Right ventricle myocardium superior (tissue), 1 donor: ENCODE data around the gene PSMB4. TPM values are rescaled to one million over a fixed set of nuclear protein-coding genes. Genes with fewer than 3 reads are reported as not detected.
"Not testable (repeated sequence)": the region's sequence is repeated elsewhere in the genome, so short reads cannot be mapped to it uniquely, and the experiment has no call there.

Experiments
- ATAC-seq: fragments of 200-7000 bp; cut with Tn5 transposase; one replicate; pipeline ENCODE4 v1.9.1; 2020; ENCODE audit warnings: mild to moderate bottlenecking; ENCODE audit not compliant: poor library complexity
- DNase-seq: peaks from one replicate; pipeline ENCODE4 v3.0.0-alpha.2; 2020
- intact Hi-C: fragments of 100-400 bp; cut with DNase I; formaldehyde crosslinking; loops from one replicate; pipeline ENCODE4 v1.11.2; 2022
- long read RNA-seq: library from polyadenylated mRNA; unstranded; transcript quantifications from one replicate; pipeline ENCODE4 v2.0.0, GENCODE V29; 2021
- total RNA-seq: library from RNA; stranded (reverse); fragmentation: NEBNext Ultra II Directional; extraction: Animal tissue kit (Norgen Biotek cat#: 25700); gene quantifications from one replicate; pipeline ENCODE4 v1.2.1, GENCODE V29; 2021
- donor health status: DM: no; HTN: yes; CAD: no; lungs with severe emphysema.

Gene PSMB4
- 177 TPM for total RNA-seq
- long read RNA-seq, transcript PSMB4-201 (7 exons, 964 nt): major isoform, 31 of 38 reads
- long read RNA-seq, partial matches to known transcripts: 3 of 38 reads
- long read RNA-seq, other reads (novel, unspliced or antisense): 4 of 38 reads

- intact Hi-C loops: loop anchor here (5.0 kb wide), 1 partner anchor 97 kb away; no protein-coding TSS in a partner anchor
These were observed at the start of gene PSMB4 for GRCh38 chr1:151399324-151400171. TSS of gene PSMB4 (plus strand) at chr1:151399573. CDS start at chr1:151399588, 15 bp downstream.

DNA sequence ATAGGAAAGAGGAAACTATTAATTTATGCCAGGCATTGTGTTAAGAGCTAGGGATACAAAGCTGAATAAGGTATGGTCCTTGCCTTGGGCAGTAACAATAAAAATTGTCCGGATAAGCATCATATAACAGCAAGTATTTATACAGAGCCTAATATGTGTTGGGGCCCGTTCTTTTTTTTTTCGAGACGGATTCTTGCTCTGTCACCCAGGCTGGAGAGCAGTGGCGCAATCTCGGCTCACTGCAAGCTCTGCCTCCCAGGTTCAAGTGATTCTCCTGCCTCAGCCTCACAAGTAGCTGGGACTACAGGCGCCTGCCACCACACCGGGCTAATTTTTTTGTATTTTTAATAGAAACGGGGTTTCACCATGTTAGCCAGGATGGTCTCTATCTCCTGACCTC is 49.0 kb upstream of the PSMB4 start:
- ATAC-seq, intact Hi-C loops, DNase-seq: not testable (repeated sequence)

More at GRCh38 chr1:151399324-151400171, at the start of gene PSMB4:
- ATAC-seq: peak; percentile 97
- DNase-seq: peak; percentile 81

DNA sequence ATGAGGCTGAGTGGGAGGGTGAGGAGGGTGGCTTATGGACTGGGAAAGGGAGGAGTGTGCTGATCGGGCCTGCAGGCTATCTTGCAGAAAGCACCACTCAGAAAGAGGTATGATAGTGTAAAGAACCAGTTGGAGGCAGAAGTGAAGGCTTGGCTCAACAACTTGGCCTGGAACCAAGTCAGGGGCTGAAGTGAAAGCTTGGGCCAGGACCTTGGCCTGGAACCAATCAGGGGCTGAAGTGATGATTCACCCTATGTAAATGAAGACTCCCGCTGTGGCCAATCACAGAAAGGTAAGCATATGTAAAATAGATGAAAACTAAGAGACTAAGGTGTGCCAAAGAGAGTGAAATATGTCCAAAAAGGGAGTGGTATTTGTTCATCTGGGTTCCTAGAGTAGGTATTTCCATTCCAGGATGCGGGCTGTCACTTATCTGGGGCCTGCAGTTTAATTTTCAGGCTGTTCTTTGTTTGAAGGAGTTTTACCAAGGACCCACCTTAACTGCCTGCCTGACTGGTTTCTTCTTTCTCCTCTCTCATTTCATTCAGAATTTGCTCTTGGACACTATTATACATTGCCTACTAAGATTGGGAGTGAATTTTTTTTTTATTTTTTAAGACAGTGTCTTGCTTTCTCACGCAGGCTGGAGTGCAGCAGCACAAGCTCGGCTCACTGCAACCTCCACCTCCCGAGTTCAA is 47.2 kb upstream of the PSMB4 start:
- no peak for ATAC-seq
- intact Hi-C loops: no loop called here
- no peak for DNase-seq

GRCh38 chr1:151356696-151357095 is 42.7 kb upstream of the PSMB4 start:
- intact Hi-C loops: no loop called here
- ATAC-seq: no peak
- DNase-seq: no peak

DNA sequence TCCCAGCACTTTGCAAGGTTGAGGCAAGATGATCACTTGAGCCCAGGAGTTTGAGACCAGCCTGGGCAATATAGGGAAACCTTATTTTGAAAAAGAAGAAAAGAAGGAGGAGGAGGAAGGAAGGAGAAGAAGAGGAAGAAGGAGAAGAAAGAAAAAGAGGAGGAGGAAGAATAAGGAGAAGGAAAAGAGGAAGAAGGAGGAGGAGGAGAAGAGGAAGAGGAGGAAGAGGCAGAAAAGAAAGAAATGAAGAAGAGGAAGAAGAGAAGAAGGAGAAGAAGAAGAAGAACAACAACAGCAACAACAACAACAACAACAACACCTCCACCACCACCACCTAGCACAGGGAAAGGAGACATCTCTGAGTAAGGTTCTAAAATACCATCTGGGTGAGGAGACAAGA is 37.5 kb upstream of the PSMB4 start:
- DNase-seq (no peak), ATAC-seq (no peak)
- intact Hi-C loops: no loop called here

DNA sequence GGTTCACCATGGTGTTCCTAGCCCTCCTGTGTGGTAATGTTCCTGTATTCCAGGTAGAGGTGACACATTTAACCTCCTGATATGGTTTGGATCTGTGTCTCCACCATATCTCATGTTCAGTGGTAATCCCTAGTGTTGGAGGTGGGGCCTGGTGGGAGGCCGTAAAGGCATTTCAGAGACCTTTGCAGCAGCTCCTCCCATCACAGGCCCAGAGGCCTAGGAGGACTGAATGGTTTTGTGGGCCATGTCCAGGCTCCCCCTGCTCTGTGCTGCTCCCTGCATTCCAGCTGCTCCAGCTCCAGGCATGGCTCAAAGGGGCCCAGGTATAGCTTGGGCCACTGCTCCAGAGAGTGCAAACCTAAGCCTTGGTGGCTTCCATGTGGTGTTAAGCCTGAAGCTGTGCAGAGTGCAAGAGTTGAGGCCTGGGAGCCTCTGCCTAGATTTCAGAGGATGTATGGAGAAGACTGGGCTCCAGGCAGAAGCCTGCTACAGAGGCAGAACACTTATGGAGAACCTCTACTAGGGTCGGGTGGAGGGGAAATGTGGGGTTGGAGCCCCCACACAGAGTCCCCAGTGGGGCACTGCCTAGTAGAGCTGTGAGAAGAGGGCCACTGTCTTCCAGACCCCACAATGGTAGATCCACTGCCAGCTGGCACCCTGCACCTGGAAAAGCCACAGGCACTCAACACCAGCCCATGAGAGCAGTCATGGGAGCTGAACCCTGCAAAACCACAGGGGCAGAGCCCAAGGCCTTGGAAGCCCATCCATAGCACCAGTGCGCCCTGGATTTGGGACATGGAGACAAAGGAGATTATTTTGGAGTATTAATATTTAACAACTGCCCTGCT is 36.8 kb upstream of the PSMB4 start:
- intact Hi-C loops: no loop called here
- DNase-seq (no peak), ATAC-seq (no peak)

GRCh38 chr1:151364996-151365395 is 34.4 kb upstream of the PSMB4 start:
- intact Hi-C loops: no loop called here
- ATAC-seq (no peak), DNase-seq (no peak)

- intact Hi-C loops: no loop called here
- peak; percentile 63 for DNase-seq
- ATAC-seq: peak; percentile 34
These were observed 31.5 kb upstream of the PSMB4 start for GRCh38 chr1:151367658-151368392.

DNA sequence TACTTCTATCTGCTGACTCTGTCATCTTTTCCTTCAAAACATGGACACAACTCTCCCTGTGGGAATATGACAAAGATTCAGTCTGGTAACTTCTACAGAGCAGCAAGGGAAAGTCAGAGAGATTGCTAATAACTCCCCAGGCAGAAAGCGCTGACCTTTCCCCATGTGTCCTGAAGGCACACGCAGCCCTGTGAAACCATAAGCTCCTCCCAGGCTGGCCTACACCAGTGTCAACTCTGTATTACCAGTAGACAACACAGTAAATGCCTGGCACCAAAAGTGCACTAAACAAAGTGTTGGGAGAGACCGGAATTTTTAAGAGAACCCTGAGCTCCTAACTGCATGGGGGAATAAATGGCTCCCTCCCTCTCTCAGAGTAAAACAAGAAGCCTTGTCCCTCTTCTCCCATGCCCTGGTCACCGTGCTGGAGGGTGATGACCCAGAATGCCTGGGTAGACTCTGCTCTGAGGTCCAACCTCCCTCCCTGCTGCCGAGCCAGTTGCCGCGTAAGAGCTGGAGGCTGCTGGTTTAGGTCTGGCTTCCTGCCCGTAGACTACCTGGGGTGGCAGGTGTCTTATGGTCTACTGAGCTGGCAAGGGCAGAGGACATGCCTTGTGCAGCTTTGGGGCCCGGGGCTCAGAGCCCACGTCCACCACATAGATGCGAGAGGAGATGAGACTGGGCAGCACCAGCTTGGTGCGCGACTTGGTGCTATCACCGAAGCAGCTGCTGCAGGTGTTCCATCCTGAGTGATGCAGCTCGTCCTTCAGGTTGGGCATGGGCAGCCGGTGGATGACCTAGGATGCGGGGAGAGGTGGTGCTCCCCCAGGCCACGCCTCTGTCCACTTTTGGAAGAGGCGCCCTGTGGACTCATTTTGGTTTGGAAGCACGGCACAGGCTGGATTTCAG is 30.7 kb upstream of the PSMB4 start:
- peak; percentile 3 for ATAC-seq
- no peak for DNase-seq

GRCh38 chr1:151369302-151369610 is 30.1 kb upstream of the PSMB4 start:
- intact Hi-C loops: no loop called here
- no peak for ATAC-seq

More for the DNA sequence above, 30.7 kb upstream of the PSMB4 start:
- intact Hi-C loops: no loop called here

DNA sequence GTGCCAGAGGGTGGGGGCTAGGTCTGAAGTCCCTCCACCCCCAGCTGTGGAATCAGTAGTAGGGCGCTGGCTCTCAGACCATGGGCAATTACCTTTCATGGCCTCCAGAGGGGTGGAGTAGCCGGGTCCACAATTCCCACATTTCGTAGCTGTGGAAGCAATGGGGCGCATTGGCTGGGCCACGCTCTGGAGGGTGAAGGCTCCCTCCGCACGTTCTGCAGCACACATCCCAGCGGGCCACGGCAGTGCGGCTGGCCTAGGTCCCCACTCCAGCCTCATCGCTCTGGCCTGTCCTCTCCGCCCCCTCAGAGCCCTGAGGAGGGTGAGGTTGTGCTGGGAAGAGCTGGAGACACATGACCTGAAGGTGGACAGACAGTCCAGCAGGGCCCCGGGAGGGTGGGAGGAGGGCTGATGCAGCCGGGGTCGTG is 29.7 kb upstream of the PSMB4 start:
- ATAC-seq (no peak), DNase-seq (no peak)
- intact Hi-C loops: no loop called here

More at GRCh38 chr1:151369302-151369610, 30.1 kb upstream of the PSMB4 start:
- DNase-seq: no peak

DNA sequence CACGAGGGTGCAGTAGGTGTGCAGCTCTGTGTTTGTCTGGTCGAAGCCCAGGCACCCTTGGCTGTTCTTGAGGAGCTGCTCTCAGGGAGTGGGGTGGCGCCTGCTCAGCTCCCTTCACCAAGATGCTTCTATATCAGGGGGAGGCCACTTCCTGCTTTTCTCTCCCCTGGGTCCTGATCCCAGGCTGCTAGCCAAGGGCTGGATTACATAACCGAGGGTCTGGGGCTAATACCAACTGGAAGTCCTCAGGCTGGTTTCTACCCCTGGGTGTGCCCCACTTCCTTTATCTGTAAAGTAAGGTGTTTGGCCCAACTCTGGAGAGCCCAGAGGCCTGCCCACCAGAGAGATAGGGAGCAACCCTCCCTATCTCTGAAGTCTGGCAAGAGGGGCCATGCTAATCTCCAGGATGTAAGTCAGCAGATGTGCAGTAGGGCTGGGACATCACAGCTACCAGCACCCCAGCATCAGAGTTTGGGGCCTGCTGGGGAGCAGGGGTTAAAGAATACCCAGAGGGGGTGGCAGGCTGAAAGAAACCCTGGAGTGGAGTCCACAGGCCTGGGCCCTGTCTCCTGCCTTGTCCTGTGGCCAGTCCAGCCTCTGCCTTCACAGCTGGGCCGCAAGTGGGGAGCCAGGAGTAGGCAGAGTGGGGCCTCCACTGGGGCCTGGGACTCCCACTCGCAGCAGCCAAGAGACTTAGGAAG is 29.0 kb upstream of the PSMB4 start:
- intact Hi-C loops: no loop called here
- DNase-seq (peak; percentile 80), ATAC-seq (peak; percentile 25)

DNA sequence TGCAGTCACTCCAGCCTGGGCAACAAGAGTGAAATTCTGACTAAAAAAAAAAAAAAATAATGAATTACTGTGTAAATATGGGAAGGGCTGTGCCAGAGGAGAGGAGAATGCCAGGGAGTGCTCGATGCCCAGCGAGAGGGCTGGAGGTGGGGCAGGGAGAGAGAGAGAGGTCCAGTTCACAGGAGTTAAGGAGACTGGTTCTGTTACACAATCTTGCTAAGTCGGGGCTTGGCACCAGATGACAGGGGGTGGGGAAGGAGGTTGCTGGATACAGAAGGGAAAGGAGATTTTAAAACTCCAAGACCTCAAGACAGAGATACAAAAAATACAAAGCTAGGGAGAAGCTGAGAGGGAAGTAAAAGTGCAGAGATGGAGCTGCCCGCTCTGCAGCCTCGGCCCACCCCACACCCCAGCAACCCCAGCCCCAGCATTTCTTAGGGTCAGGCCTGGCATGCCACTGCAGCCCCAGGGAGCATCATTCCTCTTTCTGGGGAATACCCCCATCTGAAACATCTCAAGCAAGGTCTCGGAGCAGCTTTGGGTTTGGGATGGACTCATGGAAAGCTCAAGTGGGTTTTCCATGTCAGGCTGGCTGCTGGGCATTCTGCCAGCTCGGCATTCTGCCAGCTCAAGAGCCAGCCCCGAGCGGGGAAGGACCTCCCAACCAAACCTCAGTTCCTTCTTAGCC is 27.9 kb upstream of the PSMB4 start:
- DNase-seq: peak; percentile 85
- peak; percentile 52 for ATAC-seq
- intact Hi-C loops: no loop called here

- DNase-seq (peak; percentile 89), ATAC-seq (peak; percentile 88)
- intact Hi-C loops: no loop called here
These were observed 27.1 kb upstream of the PSMB4 start, which contains the start of gene SELENBP1 for GRCh38 chr1:151372058-151372934. TSS of gene SELENBP1 (minus strand) at chr1:151372705. CDS start at chr1:151372641, 64 bp downstream.

- intact Hi-C loops: no loop called here
- ATAC-seq (no peak), DNase-seq (no peak)
These were observed 26.2 kb upstream of the PSMB4 start for GRCh38 chr1:151373196-151373595.
